D721Med (cell line): Measurements from ENCODE around the gene ROCK2.

Source experiments
- DNase-seq: peaks from one replicate; pipeline ENCODE4 v3.0.0; 2011; ENCODE audit warnings: low spot score; ENCODE audit not compliant: insufficient read length
- FAIRE-seq: peaks from 2 replicates; lab custom pipeline; 2011; peaks lifted over from hg19 to GRCh38; lab: Jason Lieb, UNC
- TF ChIP-seq, protein P1 (sequence below): IDR thresholded peaks from 2 replicates; pipeline ENCODE4 v1.5.1; 2012; ENCODE audit warnings: mild to moderate bottlenecking, control low read depth; ENCODE audit not compliant: insufficient read depth; ENCODE audit errors: missing control alignments

Gene ROCK2

DNA sequence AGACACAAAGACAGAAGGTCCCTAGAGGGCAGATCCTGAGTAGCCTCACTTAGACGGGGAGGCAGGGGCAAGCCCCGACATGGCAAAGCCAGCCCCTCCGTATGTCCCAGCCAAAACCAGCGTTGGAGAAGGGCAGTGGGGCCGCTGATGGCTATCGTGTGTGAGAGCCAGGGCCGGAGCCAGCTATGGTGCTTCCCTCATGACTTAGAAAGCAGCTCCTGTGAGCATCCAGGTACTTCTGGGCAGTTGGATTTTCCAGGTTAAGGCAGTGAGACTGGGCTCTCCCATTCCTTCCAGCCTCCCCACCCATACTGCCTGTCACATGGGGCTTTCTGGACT is 31.2 kb upstream of the ROCK2 start:
- FAIRE-seq (no peak), DNase-seq (no peak)
- TF ChIP-seq, protein P1, sequence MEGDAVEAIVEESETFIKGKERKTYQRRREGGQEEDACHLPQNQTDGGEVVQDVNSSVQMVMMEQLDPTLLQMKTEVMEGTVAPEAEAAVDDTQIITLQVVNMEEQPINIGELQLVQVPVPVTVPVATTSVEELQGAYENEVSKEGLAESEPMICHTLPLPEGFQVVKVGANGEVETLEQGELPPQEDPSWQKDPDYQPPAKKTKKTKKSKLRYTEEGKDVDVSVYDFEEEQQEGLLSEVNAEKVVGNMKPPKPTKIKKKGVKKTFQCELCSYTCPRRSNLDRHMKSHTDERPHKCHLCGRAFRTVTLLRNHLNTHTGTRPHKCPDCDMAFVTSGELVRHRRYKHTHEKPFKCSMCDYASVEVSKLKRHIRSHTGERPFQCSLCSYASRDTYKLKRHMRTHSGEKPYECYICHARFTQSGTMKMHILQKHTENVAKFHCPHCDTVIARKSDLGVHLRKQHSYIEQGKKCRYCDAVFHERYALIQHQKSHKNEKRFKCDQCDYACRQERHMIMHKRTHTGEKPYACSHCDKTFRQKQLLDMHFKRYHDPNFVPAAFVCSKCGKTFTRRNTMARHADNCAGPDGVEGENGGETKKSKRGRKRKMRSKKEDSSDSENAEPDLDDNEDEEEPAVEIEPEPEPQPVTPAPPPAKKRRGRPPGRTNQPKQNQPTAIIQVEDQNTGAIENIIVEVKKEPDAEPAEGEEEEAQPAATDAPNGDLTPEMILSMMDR, result no peak

DNA sequence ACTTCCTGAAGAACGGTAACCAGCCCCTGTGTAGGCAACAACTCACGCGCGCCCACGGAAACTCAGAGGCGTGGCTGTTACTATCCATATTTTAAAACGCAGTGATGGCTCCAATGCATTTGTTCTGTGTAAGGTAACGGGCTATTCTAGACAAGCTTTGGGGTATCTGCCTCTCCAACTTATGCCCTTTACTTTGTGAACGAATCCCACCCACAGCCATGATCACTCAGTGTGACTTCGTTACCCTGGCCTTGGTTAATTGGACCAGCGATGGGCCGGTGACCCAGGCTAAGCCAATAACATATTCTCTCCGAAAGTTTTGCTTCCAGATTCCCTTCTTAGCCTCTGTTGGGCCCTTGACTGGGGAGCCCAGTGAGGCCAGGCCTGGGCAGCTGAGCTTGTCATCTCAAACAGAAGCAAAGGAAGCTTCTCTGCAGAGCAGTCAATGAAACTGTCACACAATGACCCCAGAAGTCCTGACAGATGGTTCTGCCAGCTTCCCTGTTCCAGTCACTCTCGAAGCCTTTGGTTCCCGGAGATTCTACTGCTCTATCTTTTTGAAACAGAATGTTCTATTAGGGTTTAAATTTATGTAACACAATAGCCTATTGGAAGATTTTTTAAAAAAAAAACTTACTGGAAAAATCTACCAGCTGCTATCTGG is 30.7 kb upstream of the ROCK2 start:
- DNase-seq, result no peak
- TF ChIP-seq, protein P1, result no peak
- FAIRE-seq, result no peak

DNA sequence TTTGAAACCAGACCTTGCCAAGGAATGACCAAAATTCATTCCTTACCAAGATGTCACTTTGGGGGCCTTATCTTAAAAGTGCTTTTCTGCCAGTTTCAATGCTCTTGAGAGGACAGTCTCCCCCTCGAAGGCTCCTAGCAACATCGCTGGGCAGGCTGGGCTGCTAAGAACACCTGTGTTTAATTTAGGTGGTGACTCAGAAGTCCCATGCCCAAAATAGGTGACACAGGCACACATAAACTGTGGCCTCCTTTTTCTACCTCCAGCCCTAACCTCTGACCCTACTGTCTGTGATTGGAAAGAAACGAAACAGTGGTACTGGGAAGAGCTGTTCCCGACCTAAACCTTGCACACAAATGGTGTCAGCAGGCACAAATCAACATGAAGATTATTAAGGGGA is 28.7 kb upstream of the ROCK2 start:
- TF ChIP-seq, protein P1, result no peak

DNA sequence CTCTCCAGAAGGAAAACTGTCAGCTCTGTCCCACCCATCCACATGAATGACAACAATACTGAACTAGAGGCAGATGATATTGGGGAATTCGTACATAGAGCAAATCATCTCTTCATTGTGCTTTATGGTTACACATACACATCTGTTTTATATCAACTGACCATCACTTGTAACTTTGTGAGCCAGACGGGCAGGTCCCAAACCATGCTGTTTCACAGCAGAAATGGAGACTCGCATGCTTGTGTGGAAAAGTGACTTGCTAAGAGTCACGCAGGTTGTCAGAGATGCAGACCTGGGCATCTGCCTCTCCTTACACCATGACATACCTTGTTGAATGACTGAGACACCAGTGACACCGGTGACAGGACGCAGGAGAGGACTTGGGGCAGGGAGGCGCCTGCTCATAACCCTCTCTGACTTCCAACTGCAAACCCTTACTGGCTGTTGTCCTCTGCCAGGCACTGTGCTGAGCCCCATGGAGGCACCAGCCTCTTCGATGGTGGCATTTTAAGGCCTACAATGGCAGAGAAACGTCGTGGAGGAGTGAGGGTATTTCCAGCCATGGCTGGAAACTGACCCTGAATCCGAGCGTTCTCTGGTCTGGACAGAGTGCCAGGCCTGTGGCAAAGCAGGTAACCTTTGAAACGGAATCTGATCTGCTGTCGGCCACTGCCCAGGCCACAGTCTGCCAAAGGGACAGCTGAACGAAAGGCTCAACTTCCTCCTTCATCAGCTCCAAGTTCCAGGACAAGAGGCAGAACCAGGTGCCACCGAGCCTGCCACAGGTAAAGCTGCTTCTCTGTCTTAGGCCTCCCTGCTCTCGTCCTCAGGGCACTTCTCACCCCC is 26.9 kb upstream of the ROCK2 start:
- DNase-seq, result no peak
- no peak for FAIRE-seq
- TF ChIP-seq, protein P1, result no peak

More for the DNA sequence above, 28.7 kb upstream of the ROCK2 start:
- no peak for FAIRE-seq
- no peak for DNase-seq

DNA sequence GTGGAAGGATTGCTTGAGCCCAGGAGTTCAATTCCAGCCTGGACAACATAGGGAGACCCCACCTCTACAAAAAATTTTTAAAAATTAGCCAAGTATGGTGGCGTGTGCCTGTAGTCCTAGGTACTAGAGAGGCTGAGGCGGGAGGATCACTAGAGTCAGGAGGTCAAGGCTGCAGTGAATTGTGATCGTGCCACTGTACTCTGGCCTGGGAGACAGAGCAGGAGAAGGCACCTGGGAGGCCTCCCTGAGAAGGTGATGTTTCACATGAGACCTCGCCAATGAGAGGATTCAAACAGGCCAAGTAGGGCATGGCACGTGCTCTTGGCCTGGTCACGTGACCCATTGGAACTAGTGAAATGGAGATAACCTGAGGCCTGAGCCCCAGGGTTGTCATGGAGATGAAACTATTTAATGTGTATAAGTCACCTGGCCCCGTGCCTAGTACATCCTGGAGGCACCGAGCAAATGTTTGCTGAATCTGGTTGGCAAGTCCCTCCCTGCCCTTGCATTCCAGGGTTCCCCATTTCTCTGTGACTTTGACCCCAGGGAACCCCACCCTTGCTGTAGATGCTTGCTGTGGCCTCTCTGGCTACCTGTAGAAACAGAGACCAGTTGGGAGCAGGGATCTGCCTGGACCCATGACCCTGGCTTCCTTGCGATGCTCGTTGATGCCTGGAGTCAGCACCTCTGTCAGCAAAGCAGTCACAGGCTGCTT is 26.1 kb upstream of the ROCK2 start:
- no peak for FAIRE-seq
- no peak for DNase-seq
- TF ChIP-seq, protein P1, result no peak

DNA sequence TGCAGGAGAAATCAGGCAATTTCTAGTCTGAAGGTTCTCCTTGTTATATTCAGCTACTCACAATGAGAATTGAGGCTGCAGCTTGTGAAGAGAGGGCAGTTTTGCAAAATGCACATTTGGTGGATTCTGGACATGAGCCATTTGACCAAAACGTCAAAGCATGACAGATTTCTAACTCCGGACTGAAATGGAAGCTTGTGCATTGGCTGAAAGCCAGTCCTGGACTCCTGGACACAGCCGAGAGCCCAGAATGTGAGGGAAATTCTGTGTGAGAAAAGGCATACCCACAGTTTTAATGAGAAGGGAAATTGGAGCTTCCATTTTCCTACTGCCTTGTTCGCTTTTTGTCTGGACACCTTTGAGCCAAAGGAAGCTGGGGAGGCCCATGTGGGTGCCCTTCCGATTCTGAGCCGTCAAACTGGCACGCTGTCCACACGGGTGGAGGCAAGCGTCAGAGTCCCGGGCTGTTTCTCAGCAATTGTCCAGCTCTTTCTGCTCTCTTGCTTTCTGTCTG is 23.7 kb upstream of the ROCK2 start:
- TF ChIP-seq, protein P1, result no peak
- no peak for DNase-seq
- no peak for FAIRE-seq
